Stimulated activated CD4-positive, alpha-beta T cell treated with anti-CD3 and anti-CD28 coated beads, TNF-alpha, amount 100 ng/mL, for 1 hour (primary cell): ENCODE results near the gene NR2C2.

Source experiments
- DNase-seq, 3 donors: peaks; one replicate each; pipeline ENCODE4 v3.0.0-alpha.2; 2020; ENCODE audit warnings: low read depth in 3 of 3, low spot score in 1 of 3

The NR2C2 gene

DNA sequence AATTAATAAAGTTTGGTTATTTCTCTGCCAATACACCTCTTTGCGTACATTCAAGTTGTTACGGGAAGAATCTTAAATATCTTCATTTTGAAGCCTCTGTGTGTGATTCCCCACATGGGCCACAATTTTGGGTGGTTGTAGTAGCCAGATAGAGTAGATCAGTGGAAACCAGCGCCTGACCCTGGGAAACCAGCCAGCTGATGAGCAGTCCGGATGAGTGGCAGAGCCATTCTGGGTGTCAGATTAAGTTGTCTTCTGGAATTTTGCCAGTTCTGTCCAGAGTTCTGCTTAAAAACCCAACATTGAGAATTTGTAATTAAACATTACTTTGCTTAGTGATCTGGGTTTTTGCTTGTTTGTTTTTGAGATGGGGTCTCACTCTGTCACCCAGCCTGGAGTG is 68.1 kb downstream of the NR2C2 start:
- DNase-seq = no peak

DNA sequence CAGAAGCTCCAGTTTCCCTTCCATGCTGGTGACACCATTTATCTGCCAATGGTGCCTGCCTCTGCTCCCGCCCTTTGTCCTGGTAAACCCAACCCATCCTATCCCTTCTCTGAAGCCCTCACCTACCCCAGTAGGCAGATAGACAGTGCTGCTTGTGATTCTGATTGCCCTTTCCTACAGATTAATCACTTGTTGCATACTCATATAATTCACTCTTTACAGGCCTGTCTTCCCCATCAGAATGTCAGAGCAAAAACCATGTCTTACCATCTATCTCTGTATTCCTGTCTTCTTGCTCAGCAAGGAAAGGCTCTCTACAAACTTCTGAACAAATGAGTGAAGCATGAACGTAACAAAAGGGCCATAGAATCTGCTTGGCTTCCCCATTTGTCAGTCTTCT is 69.8 kb downstream of the NR2C2 start:
- DNase-seq = no peak

DNA sequence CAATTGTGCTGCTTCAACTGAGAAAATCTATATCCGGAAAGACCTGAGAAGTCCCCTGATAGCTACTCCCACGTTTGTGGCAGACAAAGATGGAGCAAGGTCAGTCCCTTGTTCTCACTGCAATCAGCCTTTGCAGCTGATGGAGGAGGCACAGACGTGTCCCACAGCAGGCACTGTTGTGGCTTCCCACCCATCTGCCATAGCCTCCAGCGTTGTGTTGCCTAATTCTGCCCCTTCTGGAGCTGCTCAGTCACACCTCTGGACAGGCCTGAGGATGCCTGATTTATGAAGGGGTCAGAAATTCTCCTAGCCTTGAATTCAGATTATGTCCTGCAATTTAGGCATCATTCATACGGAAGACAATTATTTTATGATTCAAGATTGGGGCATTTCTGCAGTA is 75.9 kb downstream of the NR2C2 start:
- no peak for DNase-seq

DNA sequence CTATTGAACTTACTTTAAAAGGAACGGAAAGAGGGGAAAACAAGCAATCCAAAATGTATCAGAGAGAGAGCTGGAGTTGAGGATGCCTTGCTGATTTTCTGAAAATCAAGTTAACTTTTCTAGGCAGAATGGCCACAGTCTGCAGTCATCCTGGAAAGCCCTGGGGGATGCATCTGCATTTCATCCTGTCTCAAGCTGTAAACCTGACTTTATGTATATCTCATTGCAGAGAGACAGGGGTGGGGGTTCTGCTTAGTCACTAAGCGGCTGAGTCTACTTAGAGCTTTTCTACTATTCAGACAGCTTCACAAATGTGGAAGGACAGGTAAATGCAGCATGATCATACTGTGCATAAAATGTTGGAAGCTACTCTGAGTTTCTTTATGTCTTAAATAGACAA is 76.3 kb downstream of the NR2C2 start:
- DNase-seq = no peak

DNA sequence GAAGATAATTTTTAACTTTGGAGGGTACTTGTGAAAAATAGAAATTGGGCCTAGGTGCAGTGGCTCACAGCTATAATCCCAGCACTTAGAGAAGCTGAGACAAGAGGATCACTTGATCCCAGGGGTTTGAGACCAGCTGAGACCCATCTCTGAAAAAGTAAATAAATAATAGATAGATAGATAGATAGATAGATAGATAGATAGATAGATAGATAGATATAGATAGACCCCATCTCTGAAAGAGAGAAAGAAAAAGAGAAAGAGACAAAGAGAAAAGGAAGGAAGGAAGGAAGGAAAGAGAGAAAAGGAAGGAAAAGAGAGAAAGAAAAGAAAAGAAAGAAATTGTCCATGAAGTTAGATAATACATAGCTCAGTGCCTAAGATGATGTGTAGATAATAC is 82.2 kb downstream of the NR2C2 start:
- DNase-seq = no peak

DNA sequence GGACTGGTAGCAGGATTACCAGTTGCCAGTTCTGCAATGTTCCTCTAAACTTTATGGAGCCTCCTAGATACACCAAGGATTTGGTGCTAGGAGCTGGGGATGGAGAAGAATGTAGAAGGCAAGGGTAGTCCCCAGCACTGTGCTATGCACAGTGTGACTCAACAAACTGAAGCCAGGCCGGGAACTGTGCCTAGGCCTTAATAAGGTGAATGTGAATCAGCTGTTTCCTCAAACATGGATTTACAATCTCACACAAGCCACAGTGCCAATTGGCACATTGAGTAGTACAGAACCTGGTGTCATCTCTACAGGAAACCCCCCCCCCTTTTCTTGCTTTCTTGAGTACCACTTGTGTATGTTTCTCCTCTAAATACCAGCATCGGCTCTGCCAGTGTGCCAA is 85.3 kb downstream of the NR2C2 start:
- DNase-seq = no peak

DNA sequence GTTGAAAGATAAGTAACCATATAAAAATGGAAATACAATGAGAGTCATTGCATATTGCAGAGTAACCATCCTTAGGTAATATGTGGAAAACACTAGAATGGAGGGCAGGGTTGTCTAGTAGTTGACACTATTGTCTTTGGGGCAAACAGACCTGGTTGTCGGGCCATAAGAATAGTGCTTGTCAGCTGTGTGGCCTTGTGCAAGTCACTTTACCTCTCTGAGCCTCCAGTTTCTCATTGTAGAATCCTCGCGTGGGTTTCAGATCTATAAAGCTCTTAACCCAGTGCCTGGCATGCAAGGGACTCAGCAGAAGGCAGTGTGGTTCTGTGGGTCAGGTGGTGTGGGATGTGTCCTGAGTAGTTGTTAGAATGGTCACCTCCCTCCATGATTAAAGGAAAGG is 85.7 kb downstream of the NR2C2 start:
- no peak for DNase-seq

DNA sequence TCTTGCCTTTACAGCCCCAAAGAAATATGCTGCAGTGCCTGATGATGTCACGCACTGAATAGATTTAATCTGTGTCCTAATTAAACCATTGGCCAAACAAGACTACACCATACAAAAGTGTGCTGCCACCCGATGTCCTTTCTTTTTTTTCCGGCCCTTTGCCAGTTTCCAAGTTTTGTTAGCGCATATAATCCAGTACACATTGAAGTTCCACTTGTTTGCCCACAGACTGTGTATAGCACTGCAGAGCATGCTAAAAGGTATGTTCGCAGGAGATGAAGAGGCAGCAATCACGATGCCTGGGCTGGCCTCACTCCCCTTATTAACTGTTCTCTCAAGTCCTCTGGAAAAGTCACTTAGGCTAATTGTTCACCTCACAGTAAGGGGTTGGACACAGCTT is 90.9 kb downstream of the NR2C2 start:
- DNase-seq = no peak

DNA sequence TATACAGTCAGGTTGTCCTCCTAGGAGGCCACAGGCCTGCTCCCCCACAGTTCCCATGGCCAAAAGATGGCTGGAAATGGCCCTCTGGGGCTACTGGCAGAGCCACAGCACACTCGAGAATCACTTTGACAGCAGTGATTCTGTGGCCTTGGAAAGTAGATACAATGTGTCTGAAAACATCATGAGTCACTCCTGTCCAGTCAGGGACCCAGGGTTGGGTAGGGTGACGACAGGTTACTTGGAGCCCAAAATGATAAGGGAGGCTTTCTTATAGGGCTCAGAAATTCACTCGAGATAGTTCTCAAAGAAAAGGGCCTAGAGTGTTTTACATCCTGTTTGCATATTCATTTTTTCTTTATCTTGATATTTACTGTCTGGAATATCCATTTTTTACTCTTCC is 93.5 kb downstream of the NR2C2 start:
- DNase-seq = no peak

DNA sequence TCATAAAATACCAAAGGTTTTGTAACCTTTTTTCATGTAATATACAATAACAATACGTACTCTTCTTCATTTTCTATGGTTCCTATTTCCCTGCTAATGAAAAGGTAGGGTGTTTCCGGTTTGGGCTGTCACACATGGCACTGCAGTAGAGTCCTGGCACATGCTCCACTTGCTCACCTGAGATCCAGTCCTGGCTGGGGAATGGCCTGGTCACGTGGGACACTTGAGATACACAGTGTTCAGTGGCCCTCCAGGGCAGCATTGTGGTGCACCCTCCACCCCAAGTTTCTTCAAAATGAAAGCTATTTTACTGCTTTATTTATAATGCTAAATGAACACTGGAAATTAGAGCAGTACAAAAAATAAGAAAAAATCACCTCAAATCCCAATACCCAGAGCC is 94.6 kb downstream of the NR2C2 start:
- no peak for DNase-seq

DNA sequence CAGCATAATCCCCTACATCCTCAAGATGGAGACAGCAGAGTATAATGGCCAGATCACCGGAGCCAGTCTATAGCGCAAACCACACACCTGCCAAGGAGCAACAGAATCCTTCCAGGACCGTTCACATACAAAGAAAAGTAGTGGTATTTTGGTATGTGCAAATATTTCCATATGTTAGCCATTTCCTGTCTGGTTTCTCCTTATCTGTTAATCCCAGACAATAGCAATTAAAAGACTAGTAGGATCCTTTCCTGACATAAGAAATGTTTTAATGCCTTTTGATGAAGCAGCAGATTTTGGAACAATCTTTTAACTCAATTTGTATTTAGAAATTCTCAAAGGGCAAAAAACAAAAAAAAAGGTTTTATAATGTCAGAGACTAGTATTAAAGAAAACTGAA is 95.6 kb downstream of the NR2C2 start:
- DNase-seq = no peak

DNA sequence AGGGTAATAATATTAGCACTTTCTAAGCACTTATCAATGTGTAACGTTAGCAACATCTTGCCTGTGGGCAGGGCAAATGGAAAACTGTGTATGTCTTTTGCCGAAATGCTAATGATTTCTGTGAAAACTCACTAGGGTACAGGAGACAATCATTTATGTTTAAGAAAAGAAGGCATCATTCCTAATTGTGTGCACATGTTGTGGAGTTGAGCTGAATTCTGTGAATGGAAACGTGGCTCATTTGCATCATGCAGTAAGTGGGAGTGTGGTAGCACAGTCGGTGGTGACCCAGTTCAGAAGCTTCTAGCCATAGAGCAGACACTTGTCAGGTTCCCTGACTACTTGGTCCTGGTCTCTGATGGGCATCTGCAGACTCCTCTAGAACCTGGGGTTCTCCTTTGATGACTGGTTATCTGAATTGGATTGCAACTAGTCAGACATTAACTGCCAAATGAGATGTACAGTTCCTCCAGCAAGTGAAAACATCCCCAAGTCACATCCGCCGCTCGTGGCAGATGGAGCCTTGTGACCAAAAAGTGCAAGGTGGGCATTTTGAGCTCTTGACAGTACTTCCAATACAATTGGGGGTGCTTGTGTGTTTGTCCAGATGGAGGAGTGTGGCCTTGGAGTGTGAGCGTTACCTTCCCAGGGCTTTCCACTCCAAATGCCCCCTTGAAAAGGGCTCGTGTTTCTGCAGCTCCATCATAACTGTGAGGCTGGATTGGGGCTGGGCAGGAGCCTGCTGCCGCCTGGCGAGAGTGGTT is 96.2 kb downstream of the NR2C2 start:
- DNase-seq = no peak

DNA sequence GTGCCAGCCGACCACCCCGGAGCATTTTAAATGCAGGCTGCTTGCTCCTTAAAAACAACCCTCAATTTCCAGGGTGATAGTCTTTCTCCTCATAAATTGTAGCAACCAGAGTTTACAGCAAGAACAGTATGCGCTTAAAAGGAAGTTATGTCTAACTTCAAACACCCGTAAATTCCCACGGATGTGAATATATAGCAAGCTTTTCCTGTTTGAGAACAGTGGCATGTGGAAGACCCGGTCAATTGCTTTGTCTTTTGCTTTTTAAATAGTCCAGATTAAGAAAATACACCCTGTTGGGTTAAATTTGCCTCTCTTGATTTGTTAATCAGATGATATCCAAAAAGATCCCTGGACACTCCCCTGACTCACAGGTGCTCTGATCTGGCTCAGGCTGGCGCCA is 96.9 kb downstream of the NR2C2 start:
- no peak for DNase-seq

DNA sequence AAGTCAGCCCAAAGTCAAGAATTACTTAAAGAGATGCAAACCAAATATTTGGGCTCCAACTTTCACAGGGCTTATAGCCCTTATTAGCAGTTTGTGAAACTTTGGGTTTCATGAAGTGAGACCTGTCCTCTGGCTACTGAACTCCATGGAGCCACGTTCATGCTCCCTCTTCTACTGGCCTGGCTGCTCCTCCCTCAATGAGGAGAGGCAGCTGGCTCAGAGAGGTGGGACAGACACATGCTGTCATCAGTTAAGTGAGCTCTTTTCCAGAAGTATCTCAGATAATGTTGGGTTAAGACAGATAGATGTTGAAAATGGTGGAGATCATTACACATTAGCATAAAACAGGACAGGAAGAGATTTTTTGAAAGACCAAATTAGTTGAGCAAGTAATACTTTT is 98.3 kb downstream of the NR2C2 start:
- DNase-seq = no peak

DNA sequence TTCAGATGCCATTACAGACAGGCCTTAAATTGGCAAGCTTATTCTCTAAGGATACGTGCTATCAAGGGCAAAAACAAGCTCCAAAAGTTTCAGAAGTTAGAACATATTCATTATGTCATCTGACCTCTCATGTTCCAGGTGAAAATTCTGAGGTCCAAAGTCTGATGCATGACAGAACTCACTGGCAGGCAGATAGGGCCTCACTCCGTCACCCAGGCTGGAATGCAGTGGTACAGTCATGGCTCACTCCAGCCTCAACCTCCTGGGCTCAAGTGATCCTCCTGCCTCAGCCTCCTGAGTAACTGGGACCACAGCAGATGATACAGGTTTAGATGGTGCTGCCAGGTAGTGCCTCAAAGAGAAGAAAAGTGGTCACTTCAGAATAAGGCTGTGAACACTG is 102.2 kb downstream of the NR2C2 start:
- DNase-seq = no peak

DNA sequence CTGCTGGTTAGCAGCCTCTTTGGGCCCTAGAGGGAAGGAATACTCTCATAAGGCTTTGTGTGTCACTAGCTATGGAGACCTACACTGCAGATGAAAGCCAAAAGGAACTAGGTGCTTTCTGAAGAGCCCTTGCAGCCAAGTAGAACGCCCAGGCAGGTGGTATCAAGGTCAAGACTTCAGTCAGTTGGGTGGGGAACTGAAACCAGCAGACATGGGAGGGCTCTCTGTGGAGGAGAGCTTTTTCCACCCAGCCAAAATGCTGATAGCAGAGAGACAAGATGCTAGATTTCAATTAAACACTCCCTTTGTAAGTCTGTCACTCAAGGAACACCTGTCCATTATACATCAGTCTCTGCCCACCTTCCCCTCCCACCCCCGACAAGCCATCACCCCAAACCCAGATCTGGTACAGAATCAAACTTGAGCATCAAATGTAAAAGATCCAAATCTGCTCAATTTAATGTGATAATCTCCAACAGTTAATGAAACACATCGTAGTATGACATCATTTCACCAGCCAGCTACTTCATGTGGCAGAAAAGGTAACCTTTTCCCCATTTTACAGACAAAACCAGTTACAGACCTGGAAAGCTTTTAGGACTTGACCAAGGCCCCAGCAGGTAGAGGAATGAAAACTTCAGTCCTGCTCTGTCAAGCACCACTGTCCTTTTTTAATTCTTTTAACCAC is 103.2 kb downstream of the NR2C2 start:
- no peak for DNase-seq

DNA sequence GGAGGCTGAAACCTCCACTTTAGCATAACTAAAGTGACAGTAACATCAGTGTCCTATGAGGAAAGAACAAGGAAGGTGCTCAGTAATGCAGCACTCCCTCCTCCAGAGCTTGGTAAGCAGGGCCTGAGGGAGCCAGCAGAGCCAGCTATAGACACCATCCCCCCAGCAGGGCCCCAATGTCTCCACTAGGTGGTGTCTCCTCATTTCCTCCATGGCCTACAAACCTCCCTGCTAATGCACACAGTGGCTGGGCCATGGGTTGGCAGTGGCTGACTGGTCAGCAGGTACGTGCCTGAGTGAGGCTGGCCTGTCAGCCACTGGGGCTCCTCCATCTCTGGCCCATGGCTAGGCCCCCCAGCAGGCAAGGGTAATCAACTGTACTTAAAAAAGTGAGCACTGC is 104.1 kb downstream of the NR2C2 start:
- peak in 1 of 3 donors; percentile 30 for DNase-seq

DNA sequence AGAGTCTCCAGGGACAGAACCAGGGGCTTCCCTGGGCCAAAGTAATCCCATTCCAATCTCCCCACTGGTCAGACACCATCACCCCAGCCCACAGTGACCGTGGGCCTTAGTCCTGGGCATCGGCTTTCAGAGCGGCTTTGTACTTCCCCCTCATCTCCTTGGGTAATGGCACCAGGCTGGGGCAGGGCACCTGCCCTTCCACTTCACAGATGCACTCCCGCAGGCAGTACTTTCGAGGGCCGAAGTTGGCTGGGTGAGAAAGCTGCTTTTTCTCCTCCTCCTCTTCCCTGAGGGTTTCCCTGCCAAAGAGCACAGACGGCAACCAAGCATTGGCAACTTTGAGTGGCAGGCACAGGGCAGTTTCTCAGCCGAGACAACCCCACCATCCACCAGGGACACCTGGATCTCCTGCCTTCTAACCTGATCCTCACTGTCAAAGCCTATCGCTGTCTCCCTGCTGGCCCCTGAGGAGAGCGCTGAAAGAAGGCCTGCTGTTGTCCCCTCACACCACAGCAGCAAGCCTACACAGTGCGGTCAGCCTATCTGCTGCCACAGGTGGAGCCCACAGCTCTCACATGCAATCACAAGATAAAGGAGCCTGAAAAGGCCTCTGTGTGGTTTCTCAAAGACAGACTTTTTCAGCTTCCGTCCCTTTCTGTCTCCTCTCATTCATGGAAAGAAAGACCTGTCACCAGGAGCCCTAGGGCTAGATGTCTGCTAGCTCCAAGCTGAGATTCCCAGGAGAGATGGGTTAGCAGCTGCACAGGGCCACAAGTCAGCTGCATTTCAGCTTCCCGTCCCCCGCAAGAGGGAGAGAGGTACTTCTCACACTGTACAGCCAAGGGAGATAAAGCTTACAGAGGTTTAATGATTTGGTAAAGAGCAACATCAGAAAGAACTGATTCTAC is 105.2 kb downstream of the NR2C2 start:
- no peak for DNase-seq

DNA sequence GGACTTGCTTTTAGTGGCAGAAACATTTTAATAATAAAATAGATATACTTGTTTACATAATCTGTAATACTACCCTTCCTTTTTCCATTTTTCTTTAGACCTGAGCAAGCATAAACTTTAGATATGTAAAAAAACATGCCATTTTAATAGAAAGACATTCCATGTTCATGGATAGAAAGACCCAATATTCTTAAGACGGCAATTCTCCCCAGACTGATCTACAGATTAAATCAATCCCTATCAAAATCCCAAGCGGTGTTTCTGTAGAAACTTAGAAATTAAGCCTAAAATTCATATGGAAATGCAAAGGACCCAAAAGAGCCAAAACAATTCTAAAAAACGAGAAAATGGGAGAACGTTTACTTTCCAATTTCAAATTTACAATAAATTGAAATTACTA is 106.2 kb downstream of the NR2C2 start:
- DNase-seq = no peak

DNA sequence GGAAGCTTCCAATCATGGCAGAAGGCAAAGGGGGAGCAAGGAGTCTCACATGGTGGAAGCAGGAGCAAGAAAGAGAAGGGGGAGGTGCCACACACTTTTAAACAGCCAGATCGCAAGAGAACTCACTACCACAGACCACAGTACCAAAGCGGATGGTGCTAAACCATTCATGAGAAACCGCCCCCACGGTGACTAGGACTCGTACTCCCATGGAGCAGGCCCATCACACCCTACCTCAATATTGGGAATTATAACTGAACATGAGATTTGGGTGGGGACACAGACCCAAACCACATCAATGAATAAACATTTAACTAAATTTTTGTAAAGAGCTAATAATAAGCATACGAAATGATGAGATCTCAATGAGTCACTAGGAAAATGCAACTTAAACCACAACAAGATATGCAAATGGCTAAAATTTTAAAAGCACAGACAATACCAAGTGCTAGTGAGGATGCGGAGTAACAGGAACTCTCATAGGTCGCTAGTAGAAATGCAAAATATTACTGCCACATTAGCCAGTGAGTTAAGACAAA is 107.7 kb downstream of the NR2C2 start:
- peak in 1 of 3 donors; percentile 26 for DNase-seq

DNA sequence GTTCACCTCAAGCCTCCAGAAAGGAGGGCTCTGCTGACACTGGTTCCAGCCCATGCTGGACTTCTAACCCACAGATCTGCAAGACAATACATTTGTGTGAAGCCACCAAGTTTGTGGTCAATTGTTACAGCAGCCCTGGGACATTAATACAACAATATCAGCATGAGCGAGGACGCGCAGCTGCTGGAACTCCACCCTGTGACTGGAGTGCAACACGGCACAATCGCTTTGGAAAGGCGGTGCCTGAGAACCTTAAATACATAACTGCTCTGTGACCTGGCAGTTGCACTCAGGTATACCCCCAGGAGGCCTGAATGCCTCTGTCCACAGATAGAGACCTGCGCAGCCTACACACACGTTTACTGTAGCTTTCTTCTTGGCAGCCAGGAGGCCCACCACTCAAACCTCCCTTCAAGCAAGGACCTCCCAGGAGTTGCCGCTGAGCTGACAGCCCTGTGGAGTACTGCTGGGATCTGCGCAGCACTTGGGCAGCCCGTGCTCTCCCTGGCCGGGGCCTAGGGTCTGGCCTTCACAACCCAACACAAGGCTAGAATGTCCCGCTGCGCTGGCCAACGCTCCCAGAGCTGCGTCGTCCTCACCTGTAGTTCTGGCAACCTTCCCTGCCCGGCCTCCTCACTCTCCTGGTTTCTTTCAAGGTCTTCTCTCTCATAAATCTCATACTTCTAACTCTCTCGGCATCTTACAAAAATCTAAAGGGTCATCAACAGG is 109.5 kb downstream of the NR2C2 start:
- no peak for DNase-seq
